Stimulated activated naive B cell treated with anti-CD40 and anti-IgM and Interleukin-4, amounts not matched to agents 10 μg/mL and 1 μg/mL and 100 μg/mL, for 72 hours (primary cell): ENCODE data around the gene HOXC9.

Source experiments
- ATAC-seq, 2 donors: fragments of 150-1000 bp; cut with Tn5 transposase; replicated peaks; 2 replicates each; pipeline ENCODE4 v1.10.0; 2021; ENCODE audit warnings: moderate library complexity in 1 of 2
- DNase-seq: peaks from one replicate; pipeline ENCODE4 v3.0.0; 2021
- H3K27ac Mint-ChIP-seq: one replicate; pipeline ENCODE4 v1.8.0; 2022; ENCODE audit warnings: mild to moderate bottlenecking, mixed read lengths
- H3K27me3 Mint-ChIP-seq, 2 donors: one replicate each; pipeline ENCODE4 v1.8.0; 2022; ENCODE audit warnings: mixed read lengths in 2 of 2
- H3K36me3 Mint-ChIP-seq, 2 donors: one replicate each; pipeline ENCODE4 v1.8.0; 2022; ENCODE audit warnings: mixed read lengths in 2 of 2, mild to moderate bottlenecking in 1 of 2
- H3K4me1 Mint-ChIP-seq, 2 donors: one replicate each; pipeline ENCODE4 v1.8.0; 2022; ENCODE audit warnings: mixed read lengths in 2 of 2, mild to moderate bottlenecking in 1 of 2
- H3K4me3 Mint-ChIP-seq, 2 donors: one replicate each; pipeline ENCODE4 v1.8.0; 2022; ENCODE audit warnings: mild to moderate bottlenecking in 2 of 2, mixed read lengths in 2 of 2, moderate library complexity in 1 of 2
- H3K9me3 Mint-ChIP-seq, 2 donors: one replicate each; pipeline ENCODE4 v1.8.0; 2022; ENCODE audit warnings: mixed read lengths in 2 of 2, mild to moderate bottlenecking in 1 of 2

The HOXC9 gene

DNA sequence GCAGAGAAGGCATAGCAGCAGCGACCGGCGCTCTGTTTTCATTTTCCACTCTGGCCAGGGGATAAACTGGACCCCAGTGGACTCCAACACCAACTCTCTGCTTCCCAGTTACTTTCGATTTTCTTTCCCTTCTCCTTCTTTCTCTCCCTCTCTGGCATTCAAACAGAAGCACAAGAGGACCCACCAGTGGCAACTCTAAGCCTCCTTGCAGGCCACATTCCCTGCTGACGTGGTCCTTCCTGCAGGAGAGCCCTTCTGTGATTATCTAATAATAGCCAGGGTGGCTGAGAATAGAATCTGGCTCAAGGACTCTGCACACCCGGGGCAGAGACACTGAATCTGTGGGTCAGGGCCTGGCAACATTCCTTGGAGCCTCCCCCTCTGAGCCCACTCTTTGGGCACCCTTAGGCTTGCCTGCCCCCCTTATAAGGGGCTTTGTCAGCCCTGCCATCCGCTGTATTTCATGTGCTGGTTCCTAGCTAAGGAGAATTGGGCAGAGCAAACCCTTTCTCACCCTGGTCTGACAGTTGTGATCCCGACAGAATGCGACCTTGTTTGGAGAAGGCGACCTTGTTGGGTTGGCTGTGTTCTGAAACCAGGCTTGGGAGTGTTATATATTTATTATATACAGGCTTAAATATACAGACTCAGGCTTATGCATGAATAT lies 20.1 kb downstream of the HOXC9 start:
- no peak for ATAC-seq
- Mint-ChIP-seq H3K9me3 (no peaks in the 10 kb centered on the region), H3K27me3 (peaks cover 63 to 82% of the 10 kb centered on the region in 2 donors), H3K4me3 (peak overlapping the region in 1 of 2 donors; percentile 5), H3K4me1 (peaks cover 21 to 33% of the 10 kb centered on the region in 2 donors), H3K36me3 (peaks cover 0 to under 1% of the 10 kb centered on the region in 2 donors), H3K27ac (no peak overlapping the region)
- DNase-seq, result no peak

GRCh38 chr12:54020591-54021405 lies 20.8 kb downstream of the HOXC9 start:
- Mint-ChIP-seq H3K9me3 (no peaks in the 10 kb centered on the region), H3K27me3 (peaks cover 60 to 84% of the 10 kb centered on the region in 2 donors), H3K27ac (no peak overlapping the region), H3K4me1 (peaks cover 21 to 33% of the 10 kb centered on the region in 2 donors), H3K36me3 (no peaks in the 10 kb centered on the region), H3K4me3 (no peak overlapping the region)
- DNase-seq, result no peak
- ATAC-seq, result no peak

GRCh38 chr12:54021432-54022013 lies 21.6 kb downstream of the HOXC9 start:
- no peak for DNase-seq
- Mint-ChIP-seq H3K27me3 (peaks cover 63 to 88% of the 10 kb centered on the region in 2 donors), H3K36me3 (no peaks in the 10 kb centered on the region), H3K4me1 (peaks cover 23 to 33% of the 10 kb centered on the region in 2 donors), H3K9me3 (no peaks in the 10 kb centered on the region), H3K27ac (no peak overlapping the region), H3K4me3 (peak overlapping the region in 1 of 2 donors; percentile 56)
- no peak for ATAC-seq

DNA sequence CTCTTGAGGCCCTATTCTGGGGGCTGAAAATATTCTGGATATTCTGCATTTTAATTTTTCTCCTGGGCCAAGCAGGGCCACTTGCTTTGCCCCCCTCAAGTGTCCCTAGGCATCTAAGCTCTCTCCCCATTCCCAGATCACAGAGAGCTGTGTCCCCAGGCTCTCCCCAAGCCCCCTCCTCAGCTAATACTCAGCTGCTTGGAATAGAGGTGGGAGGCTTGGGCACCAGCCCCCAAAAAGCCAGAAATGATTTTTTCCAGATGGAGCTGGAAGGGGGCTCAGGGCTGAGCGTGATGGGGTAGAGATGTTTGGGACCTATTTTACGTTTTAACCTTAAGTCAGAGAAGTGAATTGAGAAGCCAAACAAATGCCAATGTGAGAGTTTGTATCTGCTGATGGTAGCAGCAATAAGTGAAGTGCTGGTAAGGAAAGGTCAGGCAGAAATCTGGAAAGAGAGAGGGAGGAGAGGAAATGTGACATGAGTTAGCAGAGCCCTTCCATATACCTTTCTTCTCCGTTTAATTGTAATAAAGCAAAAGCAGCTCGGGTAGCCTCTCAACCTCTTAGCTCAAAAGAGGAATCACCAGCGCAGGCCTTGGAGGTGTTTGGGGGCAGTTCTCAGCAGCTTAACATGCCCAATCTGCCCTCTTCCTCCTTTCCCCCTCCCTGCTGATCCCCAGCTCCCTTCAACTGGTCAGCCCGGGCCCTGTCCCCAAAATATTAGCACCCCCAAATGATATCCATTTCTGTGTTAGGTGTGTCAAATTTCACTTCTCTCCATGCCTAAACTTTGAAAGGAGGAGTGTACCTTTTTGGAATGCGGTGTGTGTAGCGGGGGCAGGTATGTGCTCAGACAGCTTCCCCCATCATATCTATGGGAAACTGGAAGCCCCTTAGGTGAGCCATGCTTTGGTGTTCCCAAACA lies 23.3 kb downstream of the HOXC9 start:
- no peaks in the 10 kb centered on the region for H3K9me3 Mint-ChIP-seq
- DNase-seq (no peak), ATAC-seq (no peak)
- no peaks in the 10 kb centered on the region for H3K36me3 Mint-ChIP-seq
- H3K27ac Mint-ChIP-seq, result peak overlapping the region; percentile 22
- H3K4me1 Mint-ChIP-seq, result peaks cover 15 to 28% of the 10 kb centered on the region in 2 donors
- H3K27me3 Mint-ChIP-seq, result peaks cover 66 to 88% of the 10 kb centered on the region in 2 donors
- H3K4me3 Mint-ChIP-seq, result no peak overlapping the region

DNA sequence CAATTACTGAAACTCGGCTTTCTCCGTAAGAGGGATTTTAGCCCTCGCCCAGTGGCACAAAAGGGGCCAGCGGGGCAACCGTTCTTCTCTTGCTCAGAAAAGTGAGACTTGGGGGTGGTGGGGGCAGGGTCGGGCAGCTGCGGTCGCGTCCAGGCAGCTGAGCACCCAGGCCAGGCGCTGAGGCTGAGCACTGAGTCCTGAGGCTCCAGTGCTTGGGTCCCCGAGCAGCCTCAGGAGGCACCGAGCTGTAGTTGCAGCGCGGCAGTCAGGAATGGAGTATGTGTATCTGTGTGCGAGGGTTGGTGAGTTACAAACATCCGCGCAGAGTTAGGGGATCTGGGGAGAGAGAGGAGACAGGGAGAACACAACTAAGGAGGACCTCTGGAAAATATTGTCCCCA lies 24.2 kb downstream of the HOXC9 start:
- Mint-ChIP-seq H3K36me3 (no peaks in the 10 kb centered on the region), H3K9me3 (no peaks in the 10 kb centered on the region), H3K27me3 (peaks cover 68 to 88% of the 10 kb centered on the region in 2 donors), H3K4me3 (no peak overlapping the region), H3K27ac (no peak overlapping the region), H3K4me1 (peaks cover 15 to 23% of the 10 kb centered on the region in 2 donors)
- DNase-seq, result no peak
- ATAC-seq, result no peak

- DNase-seq (no peak), ATAC-seq (no peak)
- peaks cover 18 to 21% of the 10 kb centered on the region in 2 donors for H3K4me1 Mint-ChIP-seq
- no peaks in the 10 kb centered on the region for H3K9me3 Mint-ChIP-seq
- peaks cover 71 to 87% of the 10 kb centered on the region in 2 donors for H3K27me3 Mint-ChIP-seq
- no peaks in the 10 kb centered on the region for H3K36me3 Mint-ChIP-seq
- H3K4me3 Mint-ChIP-seq, result no peak overlapping the region
- H3K27ac Mint-ChIP-seq, result no peak overlapping the region
Observed at GRCh38 chr12:54024581-54025305, 24.8 kb downstream of the HOXC9 start.

DNA sequence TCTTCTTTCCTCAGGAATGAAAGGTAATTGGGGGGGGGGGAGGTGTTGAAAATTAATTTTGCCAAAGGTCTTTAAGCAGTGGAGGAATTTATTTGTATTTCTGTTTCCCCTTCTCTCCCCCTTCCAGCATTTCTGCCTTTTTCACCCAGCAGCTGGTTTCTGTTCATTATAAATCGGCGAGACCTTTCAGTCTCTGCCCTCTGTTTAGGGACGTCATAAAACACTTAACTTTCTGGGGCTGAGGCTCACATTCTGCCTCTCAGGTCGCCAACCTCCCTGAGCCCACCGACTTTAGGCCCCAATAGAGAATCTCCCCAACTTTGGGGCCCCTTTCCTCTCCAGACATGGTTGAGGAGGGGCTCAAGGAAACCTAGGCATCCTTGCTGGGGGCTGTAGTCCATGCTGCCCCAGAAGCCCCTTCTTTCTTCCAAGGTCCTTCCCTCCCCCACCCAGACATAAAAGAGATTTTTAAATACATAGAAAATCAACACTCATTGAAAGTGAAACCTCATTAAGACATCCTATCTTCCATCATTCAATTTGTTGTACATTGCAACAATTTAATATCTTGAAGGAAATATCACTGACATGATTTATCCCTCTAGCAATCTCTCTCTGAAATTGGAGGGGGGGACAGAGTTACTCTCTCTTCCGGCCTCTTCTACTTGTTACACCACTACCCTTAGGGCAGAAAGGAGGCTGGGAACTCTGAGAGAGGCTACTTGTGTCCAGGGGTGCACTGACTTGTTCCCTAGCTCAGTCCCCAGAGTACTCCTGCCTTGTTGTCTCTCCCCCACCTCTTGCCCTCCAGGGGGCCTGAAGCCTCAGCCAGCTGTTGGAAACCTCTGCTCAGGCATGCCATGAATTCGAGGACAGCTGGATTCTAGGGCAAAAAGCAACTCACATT lies 25.8 kb downstream of the HOXC9 start:
- ATAC-seq (no peak), DNase-seq (no peak)
- Mint-ChIP-seq H3K9me3 (no peaks in the 10 kb centered on the region), H3K4me1 (peaks cover 18 to 21% of the 10 kb centered on the region in 2 donors), H3K27ac (no peak overlapping the region), H3K36me3 (no peaks in the 10 kb centered on the region), H3K4me3 (no peak overlapping the region), H3K27me3 (peaks cover 74 to 90% of the 10 kb centered on the region in 2 donors)

DNA sequence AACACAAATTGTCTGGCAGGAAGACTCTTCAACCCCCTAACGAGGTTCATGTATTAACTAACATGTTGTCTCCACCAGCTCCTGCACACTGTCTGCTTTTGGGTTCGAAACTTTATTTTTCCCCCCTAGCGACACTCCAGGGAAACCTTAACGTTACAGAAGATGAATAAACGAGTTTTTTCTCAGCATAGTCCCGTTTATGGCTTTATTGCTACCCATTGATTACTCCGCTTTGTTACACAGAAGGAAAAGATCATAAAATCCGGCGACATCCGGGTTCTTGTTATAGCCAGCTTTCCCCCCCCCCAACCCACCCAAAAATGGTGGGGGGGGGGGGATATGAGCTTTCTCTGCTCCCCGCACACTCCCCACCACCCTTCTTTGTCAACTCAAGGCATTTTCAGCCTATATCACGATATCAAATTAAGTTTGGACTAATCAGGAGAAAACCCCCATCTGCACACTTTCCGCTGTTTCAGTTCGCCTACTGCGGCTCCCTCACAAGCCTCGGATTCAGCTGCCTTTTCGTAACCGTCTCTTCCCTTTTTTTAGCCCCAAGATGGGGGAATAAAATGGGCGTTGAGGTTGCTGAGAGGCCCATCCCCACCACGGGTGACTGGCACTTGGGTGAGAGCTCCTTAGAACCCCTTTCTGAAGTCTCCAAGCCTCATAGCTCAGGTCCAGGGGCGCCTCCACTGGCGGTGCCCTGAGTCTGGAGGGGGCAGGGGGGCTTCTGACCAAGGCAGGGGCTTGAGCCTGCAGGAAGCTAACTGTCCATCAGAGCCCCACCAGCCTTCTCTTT lies 26.9 kb downstream of the HOXC9 start:
- Mint-ChIP-seq H3K27me3 (peaks cover 75 to 93% of the 10 kb centered on the region in 2 donors), H3K27ac (peak overlapping the region; percentile 44), H3K36me3 (no peaks in the 10 kb centered on the region), H3K9me3 (no peaks in the 10 kb centered on the region), H3K4me3 (peak overlapping the region in 1 of 2 donors; percentile 48), H3K4me1 (peaks cover 11 to 15% of the 10 kb centered on the region in 2 donors)
- DNase-seq (no peak), ATAC-seq (no peak)

- peaks cover 74 to 93% of the 10 kb centered on the region in 2 donors for H3K27me3 Mint-ChIP-seq
- H3K4me3 Mint-ChIP-seq, result peak overlapping the region in 1 of 2 donors; percentile 56
- no peaks in the 10 kb centered on the region for H3K9me3 Mint-ChIP-seq
- H3K4me1 Mint-ChIP-seq, result peaks cover 14 to 16% of the 10 kb centered on the region in 2 donors
- no peaks in the 10 kb centered on the region for H3K36me3 Mint-ChIP-seq
- ATAC-seq (no peak), DNase-seq (no peak)
- H3K27ac Mint-ChIP-seq, result no peak overlapping the region
Observed at GRCh38 chr12:54027442-54027786, 27.5 kb downstream of the HOXC9 start.

DNA sequence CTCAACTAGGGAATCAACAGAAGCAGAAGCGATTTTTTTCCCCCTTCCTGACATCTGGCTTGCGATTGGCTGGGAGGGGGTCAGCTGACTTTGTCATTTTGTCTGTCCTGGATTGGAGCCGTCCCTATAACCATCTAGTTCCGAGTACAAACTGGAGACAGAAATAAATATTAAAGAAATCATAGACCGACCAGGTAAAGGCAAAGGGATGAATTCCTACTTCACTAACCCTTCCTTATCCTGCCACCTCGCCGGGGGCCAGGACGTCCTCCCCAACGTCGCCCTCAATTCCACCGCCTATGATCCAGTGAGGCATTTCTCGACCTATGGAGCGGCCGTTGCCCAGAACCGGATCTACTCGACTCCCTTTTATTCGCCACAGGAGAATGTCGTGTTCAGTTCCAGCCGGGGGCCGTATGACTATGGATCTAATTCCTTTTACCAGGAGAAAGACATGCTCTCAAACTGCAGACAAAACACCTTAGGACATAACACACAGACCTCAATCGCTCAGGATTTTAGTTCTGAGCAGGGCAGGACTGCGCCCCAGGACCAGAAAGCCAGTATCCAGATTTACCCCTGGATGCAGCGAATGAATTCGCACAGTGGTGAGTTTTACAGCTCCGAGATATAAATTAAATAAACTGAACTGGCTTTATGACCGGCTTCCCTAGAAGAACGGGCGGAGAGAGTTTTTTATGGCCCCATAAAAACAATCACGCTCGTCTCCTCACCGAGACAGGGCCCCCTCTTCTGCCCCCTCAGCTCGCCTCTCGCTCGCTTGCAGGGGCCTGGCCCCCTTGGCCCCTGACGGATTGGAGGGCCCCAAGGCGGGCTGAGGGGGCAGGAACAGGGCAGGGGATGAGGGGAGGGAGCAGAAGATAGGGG lies 28.6 kb downstream of the HOXC9 start, which contains the start of gene HOXC6:
HOXC6 (plus strand) TSS at position 127 of the 888 bp plus-strand sequence; CDS start at position 209, 82 bp downstream.
- H3K27me3 Mint-ChIP-seq, result peaks cover 74 to 93% of the 10 kb centered on the region in 2 donors
- H3K4me3 Mint-ChIP-seq, result peak within 1 kb of the TSS; percentile 4 to 56
- DNase-seq, result no peak
- H3K27ac Mint-ChIP-seq, result no peak within 1 kb of the TSS
- H3K36me3 Mint-ChIP-seq, result peaks cover 0 to 1% of the 10 kb centered on the region in 2 donors
- peaks cover 25 to 26% of the 10 kb centered on the region in 2 donors for H3K4me1 Mint-ChIP-seq
- H3K9me3 Mint-ChIP-seq, result no peaks in the 10 kb centered on the region
- ATAC-seq, result no peak
